ENCODE measurements around the gene TMEM108.

The TMEM108 gene

DNA sequence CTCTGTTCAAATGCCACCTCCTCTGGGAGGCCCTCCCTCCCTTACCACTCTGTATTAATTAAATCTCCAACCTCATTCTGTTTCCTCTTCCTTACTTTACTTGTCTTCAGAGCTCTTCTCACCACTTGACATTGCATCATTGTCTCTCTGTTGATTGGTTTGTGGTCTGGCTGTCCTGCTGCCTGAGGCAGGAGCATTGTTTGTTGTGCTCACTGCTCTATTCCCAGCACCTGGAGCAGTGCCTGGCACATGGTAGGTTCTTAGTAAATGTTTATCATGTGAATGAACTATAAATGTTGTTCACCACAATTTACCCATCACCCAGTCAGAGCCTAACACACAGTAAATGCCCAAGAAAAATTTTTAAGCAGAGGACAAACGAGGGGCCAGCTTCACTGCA is 355.0 kb downstream of the TMEM108 start:
- DNase-seq: no peak

DNA sequence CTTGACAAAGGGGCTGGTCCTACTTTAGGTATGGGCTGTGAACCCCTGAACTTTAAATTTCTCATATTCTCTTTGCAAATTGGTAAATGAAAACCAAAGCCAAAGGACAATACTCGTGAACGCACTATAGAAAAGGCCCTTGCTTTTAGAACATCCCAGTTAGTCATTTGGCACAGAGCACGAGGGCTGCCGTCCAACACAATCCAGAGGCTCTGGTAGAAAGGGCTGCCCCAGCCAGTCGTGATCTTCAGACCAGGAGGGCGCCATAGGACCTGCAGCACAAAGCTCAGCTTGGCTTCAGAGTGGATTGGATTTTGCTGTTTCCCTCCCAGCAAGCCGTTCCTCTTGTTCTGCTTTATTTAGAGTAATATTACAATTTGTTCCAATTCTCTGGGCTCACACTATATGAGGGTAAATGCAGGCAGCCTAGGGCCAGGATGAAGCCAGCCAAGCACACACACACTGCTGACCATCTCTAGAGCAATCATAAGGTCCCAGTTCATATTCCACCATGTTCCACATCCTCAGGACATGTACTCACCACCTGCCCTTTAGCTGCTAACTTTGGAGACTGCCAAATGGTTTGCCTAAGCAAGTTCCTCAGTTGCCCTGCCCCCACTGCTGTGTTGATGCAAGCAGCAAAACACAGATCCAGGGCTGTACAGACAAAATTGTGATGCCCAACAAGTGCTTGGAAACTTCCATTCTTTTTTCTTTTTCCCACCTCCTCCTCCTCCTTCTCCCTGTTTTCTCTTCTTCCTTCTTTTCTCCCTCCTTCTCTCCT is 355.7 kb downstream of the TMEM108 start:
- DNase-seq: no peak

DNA sequence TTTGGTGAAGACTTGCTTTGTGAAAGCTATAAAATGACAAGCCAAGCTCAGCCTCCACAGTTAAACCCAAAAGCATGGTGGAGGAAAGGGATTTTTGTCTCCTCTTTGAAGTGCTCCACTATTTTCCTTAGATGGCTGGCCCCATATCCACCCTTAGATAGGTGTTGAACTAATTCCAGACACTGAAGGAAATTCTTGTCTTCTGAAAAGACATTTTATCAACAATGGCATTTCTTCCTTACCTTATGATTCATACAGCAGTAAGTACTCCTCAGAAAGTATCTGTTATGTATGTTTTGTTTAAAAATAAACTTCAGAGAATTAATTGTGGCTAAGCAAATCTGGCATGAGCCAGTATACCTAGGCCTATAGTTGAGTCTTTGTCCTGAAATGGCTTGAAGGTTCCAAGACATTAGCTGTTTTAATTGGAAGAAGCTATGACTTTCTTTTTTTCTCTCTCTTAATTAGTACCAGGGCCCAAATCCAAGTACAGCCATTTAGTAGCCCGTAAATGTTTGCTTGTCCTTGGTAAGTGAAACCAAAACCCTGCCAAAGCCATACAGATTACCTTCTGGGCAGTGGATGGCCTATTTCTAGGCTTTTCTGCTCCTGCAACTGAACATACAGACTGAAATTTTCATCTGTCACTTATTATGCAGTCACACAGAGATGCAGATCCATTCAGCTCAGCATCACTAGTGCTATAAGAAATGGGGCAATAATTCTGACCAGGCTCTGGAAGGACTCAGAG is 356.5 kb downstream of the TMEM108 start:
- DNase-seq: no peak

DNA sequence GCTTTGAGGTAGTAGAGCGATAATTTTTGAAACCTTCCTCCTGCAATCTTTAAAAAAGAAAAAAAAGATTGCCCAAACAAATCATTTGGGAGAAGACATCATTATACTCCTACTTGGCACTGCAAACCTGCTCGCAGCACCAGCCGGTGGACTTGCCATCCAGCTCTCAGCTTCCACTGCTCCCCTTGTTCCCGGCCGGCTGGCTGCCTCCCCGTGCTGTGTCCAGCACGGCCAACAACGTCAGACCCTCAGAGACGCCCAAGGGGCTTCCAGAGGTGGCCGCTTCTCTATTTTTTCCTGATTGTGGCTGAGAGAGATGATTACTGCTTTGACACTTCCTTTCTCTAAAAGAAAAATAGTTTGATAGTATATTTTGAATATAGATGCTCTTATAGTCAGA is 358.7 kb downstream of the TMEM108 start:
- DNase-seq: no peak

DNA sequence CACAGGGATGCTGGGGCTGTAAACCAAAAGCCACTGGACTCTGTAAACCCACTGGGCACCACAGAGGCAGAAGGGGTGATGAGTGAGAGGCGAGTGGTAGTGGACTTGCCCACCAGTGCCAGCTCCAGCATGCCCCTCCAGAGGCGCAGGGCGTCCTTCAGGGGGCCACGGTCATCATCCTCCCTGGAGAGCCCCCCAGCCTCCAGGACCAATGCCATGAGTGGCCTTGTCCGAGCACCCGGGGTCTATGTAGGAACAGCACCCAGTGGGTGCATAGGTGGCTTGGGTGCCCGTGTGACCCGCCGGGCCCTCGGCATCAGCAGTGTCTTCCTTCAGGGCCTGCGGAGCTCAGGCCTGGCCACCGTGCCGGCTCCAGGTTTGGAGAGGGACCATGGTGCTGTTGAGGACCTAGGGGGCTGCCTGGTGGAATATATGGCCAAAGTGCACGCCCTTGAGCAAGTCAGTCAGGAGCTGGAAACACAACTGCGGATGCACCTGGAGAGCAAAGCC is 361.9 kb downstream of the TMEM108 start, which contains the start of gene BFSP2:
Gene BFSP2 (plus strand): TSS at position 51 of the 510 bp plus-strand sequence. CDS start 28 bp downstream, at position 79.
- DNase-seq: no peak

DNA sequence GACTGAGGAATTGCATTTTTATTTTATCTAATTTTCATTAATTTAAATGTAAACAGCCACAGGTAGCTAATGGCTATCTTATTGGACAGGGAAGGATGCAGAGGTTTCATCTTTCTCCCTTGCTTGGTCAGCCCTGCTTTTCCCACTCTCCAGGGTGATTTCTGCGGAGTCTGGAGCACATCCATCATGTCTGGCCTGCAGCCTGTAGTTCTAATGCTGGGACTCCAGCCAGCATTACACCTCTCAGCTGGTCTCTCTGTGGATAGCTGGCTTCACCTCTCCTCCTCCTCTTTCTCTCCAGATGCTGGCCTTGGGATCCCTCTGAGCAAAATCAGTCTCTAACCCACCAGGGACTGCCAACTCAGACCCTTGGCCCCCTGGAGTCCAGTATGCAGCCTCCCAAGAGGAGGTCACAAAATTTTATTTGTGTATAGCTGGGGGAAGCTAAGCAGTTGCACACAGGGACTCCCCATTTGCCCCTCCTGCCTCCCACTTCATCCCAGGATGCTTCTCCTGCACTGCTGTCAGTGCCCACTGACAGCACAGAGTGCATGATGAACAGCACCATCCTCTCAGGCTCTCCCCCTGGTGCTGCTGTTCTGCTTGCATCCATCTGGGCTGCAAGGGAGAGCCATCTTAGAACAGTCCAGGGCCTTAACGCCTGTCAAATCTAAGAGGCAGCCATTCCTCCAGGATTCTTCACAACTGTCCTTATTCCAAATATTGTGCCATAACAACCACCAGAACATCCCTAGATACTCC is 363.4 kb downstream of the TMEM108 start:
- DNase-seq: no peak

DNA sequence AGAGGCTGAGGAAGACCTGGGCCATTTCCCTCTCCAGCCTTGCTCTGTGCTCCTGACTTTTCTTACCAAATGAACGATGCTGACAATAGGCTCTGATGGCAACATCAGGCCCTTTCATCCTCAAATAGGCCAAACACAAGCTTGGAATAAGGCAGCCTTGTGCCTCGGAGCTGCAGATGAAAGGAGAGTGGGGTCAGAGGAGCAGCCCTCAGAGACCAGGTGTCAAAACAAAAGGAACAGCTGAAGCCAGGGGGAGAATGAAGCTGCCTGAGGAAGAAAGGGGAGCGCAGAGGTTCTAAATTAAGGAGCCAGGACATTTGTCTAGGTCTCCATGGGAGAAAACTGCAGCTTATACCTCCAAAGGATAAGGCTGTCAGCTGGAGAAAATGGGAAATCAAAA is 366.7 kb downstream of the TMEM108 start:
- DNase-seq: no peak

DNA sequence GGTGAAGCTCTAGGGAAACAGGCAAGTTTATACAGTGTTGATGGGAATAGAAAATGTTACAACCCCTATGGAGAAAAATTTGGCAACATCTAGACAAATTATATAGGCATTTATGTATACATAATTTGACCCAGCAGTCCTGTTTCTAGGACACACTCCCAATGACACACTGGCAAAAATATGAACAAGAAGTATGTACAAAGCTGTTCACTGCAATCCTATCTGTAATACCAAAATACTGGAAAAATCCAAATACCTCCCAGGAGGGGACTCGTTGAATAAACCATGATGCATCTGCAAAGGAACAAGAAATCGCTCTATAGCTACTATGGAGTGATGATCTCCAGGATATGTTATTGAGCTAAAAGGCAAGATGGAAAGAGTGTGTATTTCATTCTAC is 370.2 kb downstream of the TMEM108 start:
- no peak for DNase-seq

DNA sequence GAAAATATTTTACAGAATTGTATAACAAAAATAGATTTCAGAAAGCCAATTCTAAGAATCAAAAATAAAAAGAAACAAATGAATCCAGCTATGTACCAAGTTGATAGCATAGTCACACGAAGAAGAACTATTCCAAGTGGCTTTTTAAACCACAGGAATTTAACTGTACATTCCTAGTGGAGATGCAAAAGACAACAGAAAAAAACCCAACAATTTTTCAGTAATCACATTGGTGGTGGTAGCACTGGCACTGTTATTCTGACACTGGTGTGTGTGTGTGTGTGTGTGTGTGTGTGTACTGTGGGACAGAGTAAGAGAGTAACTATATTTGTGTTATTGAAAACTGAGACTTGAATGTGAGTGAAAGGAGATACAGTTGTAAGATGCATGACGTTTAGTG is 370.8 kb downstream of the TMEM108 start:
- no peak for DNase-seq

DNA sequence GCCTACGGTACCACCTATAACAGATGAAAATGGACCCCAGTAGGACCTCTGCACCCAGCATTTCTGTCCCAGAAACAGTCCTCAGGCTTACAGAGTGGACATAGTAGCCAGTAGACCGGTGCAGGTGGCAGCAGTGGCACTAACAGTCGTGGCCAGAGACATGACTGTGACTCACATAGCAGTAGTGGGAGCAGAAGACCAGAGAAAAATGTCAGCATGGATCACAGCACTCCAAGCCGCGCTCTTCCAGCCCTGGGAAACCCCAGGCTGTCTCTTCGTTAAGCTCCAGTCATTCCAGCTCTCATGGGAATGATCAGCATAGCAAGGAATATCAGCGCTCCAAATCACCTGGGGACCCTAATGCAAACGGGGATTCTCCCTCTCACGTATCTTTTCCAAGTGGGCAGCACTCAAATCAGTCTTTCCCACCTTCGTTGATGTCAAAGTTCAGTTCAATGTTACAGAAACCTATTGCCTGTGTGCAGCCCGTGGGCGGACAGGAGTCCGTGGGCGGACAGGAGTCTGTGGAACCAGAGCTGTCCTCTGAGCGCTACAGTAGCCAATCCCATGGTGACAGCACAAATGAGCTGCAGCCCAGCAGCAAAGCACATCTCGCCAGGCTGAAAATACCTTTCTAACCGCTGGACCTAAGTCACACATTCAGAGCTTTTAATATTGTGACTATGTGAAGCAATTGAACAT is 372.2 kb downstream of the TMEM108 start:
- DNase-seq: no peak

DNA sequence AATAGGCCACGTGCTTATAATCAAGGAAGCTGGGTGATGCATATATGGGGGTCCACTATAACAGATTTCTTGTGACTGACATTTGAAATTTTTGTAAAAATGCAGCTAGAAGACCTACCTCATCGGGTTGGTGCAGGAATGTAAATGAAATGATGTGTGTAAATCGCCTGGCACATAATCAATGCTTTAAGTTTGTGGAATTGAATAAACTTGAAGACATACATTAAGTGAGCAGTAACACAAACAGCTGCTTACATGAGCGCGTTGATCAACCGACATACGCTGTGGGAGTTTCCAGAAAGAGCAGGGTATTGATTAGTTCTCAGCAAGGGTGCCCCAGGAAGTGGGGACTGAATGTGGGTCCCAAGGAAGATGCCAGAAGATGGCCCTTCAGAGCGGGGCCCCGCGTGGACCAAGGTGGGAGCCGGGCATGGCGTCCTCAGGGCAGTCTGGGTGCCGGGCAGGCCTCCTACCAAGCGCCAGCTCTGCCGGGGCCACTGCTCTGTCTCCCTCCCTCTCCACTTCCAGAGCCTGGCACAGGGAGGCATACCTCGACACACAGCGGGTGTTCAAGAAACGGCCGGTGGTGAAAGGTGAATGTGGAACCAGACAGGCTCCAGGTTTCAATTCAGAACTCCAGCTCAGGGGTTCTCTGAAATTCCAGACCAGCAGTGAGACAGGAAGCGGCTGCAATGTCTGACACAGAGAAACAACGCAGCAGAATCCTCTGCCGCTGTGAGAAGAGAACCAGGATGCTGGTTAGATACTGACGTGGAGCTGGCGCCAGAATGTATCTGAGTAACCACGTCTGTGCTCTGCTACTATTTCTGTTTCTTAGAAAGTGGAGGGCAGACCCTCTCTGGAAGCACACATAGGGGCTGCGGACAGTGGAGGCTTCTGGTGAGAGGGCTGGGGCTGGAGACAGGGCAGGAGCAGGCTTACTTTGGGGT is 374.3 kb downstream of the TMEM108 start:
- DNase-seq: no peak

DNA sequence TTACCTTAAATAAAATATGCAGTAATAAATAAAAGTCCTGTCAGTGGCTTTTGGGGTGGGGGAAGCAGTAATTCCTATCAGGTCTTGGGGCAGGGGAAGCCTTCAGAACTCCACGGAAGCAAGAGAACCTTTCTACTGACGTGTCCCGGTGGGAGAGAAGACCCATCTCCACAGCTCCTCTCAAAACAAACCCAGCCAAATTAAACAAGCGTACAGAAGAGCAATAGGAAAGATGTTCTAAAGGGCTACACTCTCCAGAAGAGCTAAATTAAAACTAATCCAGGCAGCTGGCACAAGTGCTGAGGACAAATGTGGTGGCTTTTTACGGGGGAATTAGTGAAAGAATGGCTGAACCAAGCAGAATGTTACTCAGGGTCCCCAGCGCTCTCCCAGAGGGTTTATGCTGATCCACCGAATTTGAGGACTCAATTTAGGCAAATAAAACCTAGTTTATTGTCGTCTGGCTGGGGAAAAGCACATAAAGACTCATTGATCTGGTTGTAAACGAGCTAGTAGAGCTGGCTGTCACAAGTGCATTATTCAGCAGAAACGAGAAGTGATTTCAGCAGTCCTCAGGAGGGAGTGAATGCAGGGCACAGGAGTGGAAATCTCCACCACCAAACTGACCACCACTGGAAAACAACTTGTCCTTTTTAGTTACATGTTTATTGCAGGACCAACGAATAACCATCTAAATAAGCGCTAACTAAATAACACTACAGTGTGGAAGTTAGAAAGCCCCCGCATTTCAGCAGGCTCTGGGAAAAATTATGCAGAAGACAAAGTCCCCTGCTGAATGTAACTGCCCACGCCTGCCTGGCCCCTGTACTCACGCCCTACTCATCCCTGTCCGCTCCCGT is 375.2 kb downstream of the TMEM108 start:
- no peak for DNase-seq

DNA sequence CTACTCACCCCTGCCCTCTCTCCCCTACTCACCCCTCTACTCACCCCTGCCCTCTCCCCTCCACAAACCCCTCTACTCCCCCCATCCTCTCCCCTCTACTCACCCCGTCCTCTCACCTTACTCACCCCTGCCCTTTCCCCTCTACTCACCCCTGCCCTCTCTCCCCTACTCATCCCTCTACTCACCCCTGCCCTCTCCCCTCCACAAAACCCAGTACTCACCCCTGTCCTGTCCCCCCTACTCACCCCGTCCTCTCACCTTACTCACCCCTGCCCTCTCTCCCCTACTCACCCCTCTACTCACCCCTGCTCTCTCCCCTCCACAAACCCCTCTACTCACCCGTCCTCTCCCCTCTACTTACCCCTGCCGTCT is 375.8 kb downstream of the TMEM108 start:
- no peak for DNase-seq

DNA sequence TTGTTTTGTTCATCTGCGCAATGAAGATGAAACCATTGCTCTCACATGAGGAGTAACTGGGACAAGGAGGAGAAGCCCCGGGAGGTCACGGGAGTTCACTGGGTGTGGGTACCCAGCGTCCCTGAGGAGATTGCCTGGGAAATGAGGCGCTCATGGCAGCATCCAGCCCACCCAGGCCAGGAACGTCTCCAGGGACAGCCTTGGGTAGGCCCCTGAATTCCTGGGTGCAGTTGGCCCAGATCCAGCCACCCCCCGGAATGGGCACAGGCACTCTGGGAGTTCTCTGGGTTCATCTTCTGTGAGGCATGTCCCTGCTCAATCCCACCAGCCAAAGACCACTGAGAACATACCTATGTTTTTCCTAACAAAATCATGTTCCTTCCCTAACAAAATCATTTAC is 380.2 kb downstream of the TMEM108 start:
- no peak for DNase-seq

DNA sequence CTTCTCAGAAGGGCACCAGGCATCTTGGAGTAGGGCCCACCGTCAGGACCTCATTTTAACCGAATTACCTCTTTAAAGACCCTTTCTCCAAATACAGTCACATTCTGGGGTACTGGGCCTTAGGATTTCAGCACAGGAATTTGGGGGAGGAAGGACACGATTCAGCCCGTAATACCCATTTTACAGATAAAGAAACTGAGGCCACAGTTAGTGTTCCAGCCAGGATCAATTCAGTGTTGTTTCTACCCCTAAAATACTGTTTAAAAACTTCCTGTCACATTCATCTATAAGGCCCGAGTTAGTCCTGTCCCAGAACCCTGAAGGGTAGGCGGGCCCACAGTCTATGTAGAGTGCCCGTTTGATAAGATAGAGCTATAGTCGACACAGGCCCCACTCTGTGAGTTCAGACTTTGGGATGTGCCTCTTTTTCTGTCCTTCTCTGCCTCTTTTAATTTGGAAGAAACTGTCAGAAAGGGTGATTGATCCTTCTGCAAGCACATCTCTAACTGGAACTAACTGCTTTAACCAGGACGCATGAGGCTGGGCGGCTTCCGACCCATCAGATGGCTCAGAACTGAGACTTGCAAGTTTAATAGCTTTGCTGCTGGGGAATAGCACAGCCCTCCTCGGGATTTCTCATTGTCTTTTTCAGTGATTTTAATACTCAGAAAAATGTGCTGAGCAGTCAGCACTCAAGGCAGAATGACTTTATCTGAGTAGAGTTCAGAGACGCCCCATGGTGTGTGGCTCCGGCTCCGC is 381.1 kb downstream of the TMEM108 start:
- no peak for DNase-seq

DNA sequence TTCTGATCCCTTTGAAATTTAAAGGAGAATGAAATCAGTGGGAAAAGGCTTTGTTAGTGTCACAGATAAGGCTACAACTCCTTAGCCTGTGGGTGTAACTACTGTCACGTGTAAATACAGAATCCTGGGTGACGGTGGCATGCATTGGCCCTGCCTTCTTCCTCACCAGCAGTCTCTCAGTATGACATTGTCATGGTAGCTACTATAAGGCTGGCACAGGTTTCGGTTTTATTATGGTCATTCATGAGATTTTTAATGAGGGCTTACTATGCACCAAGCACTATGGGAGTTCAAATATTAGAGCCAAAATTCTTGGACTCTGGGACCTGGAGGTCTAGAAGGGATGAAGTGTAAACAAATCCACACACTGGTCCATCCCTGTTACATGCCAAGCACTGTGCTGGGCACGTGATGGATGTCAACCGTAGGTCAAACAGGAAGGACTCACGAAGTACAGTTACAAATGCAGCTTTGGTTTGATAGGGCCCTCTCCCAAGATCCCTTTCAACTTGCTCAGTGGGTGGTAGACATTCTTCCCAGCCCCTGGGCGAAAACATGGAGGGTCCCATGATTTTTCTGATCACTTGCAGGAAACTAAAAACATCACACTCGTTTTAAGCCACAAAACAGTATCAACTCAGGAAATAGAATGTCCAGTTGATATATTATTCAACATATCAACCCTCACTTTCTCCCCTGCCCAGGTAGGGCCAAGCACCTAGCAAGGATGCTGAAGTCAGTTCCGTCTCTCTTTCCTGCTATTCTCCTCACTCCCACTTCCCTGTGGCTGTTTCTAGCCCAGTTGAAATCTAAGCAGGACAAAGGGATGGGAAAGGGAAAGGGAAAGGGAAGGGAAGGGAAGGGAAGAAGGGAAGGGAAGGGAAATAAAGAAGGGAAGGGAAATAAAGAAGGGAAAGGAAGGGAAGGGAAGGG is 387.0 kb downstream of the TMEM108 start:
- no peak for DNase-seq

DNA sequence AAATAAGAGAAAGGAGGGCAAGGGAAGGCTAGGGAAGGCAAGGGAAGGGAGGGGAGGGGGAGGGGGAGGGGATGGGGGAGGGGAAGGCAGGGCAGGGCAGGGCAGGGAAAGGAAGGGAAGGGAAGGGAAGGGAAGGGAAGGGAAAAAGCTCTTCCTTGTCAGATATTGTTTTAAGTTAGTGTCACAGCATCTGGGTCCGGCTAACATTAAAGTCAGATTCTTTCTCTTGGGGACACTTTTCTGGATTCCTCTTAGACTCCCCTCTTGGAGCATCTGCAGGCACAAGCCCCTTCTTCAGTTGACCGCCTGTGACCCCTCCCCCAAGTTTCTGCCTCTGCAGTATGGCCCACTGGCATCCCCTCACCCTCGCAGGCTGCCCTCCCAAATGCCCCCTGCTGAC is 387.7 kb downstream of the TMEM108 start:
- DNase-seq: no peak

DNA sequence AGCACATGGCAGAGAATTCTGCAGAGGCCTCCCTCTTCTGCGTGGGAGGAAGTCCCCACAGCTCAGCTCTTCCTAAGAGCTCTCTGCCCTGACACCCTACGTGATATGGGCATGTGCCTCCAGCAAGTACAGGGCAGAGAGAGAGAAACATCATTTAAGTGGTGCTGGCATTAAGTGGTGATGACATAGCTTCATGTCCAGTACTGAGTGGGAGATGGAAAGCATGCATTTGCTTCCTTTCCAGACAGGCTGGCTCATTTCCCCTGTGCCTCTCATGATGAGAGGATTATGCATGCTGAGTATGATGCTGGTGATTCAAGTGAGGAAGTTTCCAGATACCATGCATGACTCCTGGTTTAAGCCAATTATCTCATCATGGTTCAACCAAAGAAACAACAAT is 388.5 kb downstream of the TMEM108 start:
- no peak for DNase-seq

DNA sequence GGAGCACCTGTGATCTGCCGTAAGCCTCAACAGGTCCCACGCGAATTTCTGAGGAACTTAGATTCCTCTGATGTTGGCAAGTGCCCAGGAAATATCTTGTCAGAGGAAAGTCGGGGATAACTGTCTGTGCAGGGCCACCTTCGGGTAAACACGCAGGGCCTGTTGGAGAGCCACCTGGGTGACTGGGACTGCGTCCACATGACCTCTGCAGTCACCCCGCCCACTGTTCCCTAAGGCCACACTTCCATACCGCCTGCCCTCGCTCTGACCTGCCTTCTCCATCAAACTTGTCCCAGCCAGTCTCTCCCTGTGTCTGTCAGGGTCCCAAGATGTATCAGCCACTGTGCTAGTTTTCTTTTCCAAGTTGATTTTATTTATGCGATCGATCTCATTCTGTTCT is 390.4 kb downstream of the TMEM108 start:
- no peak for DNase-seq

Measured in stimulated activated CD4-positive, alpha-beta T cell treated with anti-CD3 and anti-CD28 coated beads, Interleukin-2, amount 100 ng/mL, for 48 hours (primary cell).